ENCODE results near the gene RNF220.

DNA sequence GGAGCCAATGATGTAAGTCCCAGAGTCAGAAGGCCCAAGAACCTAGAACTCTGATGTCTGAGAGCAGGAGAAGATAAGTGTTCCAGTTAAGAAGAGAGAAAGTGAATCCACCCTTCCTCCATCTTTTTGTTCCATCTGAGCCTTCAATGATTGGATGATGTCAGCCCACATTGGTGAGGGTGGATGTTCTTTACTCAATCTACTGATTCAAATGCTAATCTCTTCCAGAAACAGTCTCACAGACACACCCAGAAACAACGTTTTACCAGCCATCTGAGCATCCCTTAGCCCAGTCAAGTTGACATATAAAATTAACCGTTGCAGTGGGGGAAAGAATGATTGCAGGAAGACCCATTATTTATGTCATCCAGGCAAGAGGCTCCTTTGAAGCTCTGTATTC, 16.5 kb upstream of the RNF220 start:
- TF ChIP-seq, protein P1, sequence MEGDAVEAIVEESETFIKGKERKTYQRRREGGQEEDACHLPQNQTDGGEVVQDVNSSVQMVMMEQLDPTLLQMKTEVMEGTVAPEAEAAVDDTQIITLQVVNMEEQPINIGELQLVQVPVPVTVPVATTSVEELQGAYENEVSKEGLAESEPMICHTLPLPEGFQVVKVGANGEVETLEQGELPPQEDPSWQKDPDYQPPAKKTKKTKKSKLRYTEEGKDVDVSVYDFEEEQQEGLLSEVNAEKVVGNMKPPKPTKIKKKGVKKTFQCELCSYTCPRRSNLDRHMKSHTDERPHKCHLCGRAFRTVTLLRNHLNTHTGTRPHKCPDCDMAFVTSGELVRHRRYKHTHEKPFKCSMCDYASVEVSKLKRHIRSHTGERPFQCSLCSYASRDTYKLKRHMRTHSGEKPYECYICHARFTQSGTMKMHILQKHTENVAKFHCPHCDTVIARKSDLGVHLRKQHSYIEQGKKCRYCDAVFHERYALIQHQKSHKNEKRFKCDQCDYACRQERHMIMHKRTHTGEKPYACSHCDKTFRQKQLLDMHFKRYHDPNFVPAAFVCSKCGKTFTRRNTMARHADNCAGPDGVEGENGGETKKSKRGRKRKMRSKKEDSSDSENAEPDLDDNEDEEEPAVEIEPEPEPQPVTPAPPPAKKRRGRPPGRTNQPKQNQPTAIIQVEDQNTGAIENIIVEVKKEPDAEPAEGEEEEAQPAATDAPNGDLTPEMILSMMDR (IDR thresholded peaks at IDR 0.05; ENCODE audit: low read depth, low read length, poor library complexity, severe bottlenecking): no peak
- no peak for TF ChIP-seq EZH2phosphoT487 (IDR thresholded peaks at IDR 0.05; ENCODE audit: borderline replicate concordance, low read length)
